CD4-positive, alpha-beta T cell (primary cell): ENCODE results near the gene RNF41. TPM values are rescaled to one million over a fixed set of nuclear protein-coding genes. Genes with fewer than 3 reads are reported as not detected.

Source experiments
- ATAC-seq: fragments of 200-7000 bp; cut with Tn5 transposase; one replicate; pipeline ENCODE4 v1.10.0; 2022; ENCODE audit warnings: mild to moderate bottlenecking; ENCODE audit not compliant: poor library complexity
- CTCF ChIA-PET: fragments of 350-600 bp; sonication (Branson Sonifier 250); formaldehyde crosslinking; loops from one replicate; lab custom pipeline; 2021; ENCODE audit warnings: antibody characterized with exemption, inconsistent platforms; lab: Charles Lee
- POLR2A ChIA-PET: fragments of 350-600 bp; sonication (Branson Sonifier 250); formaldehyde crosslinking; loops from one replicate; lab custom pipeline; 2021; ENCODE audit warnings: antibody characterized with exemption, inconsistent platforms; lab: Charles Lee
- DNase-seq, 14 experiments: peaks; one replicate each; pipeline ENCODE4 v3.0.0-alpha.2; 2013 to 2020; ENCODE audit warnings: mixed read lengths in 2 of 14
- H3K27ac ChIP-seq, 2 donors: one replicate each; pipeline versions ENCODE4 v1.5.1 to v1.7.0; 2013; ENCODE audit warnings: low read length in 2 of 2, low read depth in 1 of 2, mild to moderate bottlenecking in 1 of 2
- H3K27me3 ChIP-seq, 2 experiments: 1 replicate in 1 of 2; 2 replicates in 1 of 2; pipeline versions ENCODE4 v1.6.1 to v1.7.0; 2013; ENCODE audit warnings: low read length in 2 of 2, control low read depth in 1 of 2, mild to moderate bottlenecking in 1 of 2, moderate library complexity in 1 of 2; ENCODE audit not compliant: insufficient read depth in 2 of 2, control insufficient read depth in 1 of 2
- H3K36me3 ChIP-seq: one replicate; pipeline ENCODE4 v1.6.1; 2013; ENCODE audit warnings: low read length, control low read depth; ENCODE audit not compliant: insufficient read depth
- H3K4me1 ChIP-seq: one replicate; pipeline ENCODE4 v1.6.1; 2013; ENCODE audit warnings: low read length, control low read depth; ENCODE audit not compliant: insufficient read depth
- H3K4me3 ChIP-seq: one replicate; pipeline ENCODE4 v1.5.1; 2013; ENCODE audit warnings: mild to moderate bottlenecking, low read length, moderate library complexity
- H3K9me3 ChIP-seq, 2 experiments: 1 replicate in 1 of 2; 2 replicates in 1 of 2; pipeline versions ENCODE4 v1.6.1 to v1.7.0; 2013; ENCODE audit warnings: low read length in 2 of 2, mild to moderate bottlenecking in 2 of 2, control low read depth in 1 of 2, moderate library complexity in 1 of 2; ENCODE audit not compliant: control insufficient read depth in 1 of 2, insufficient read depth in 1 of 2
- H3K27ac Mint-ChIP-seq: one replicate; pipeline ENCODE4 v1.8.0; 2020; ENCODE audit warnings: mixed read lengths
- H3K27me3 Mint-ChIP-seq: one replicate; pipeline ENCODE4 v1.8.0; 2021; ENCODE audit warnings: mixed read lengths
- H3K36me3 Mint-ChIP-seq: one replicate; pipeline ENCODE4 v1.8.0; 2021; ENCODE audit warnings: low read depth, mixed read lengths
- H3K4me1 Mint-ChIP-seq: one replicate; pipeline ENCODE4 v1.8.0; 2021; ENCODE audit warnings: low read depth, mixed read lengths
- H3K4me3 Mint-ChIP-seq: one replicate; pipeline ENCODE4 v1.8.0; 2020; ENCODE audit warnings: mild to moderate bottlenecking, mixed read lengths
- H3K9me3 Mint-ChIP-seq: one replicate; pipeline ENCODE4 v1.8.0; 2020; ENCODE audit warnings: mixed read lengths
- CTCF ChIP-seq: fragments of 200-600 bp; IDR thresholded peaks from one replicate; pipeline ENCODE4 v1.8.0; 2022; ENCODE audit warnings: antibody characterized with exemption, mild to moderate bottlenecking
- intact Hi-C, 2 experiments: fragments of 100-400 bp; cut with DNase I in 1 of 2; cut with micrococcal nuclease in 1 of 2; formaldehyde crosslinking; loops; one replicate each; pipeline versions ENCODE4 v1.15.1 to v1.9.0; 2023 to 2025; cut with DNase I, micrococcal nuclease
- total RNA-seq, 174 experiments: library from RNA in 2 of 174; stranded (reverse) in 2 of 174; gene quantifications; one replicate each; pipeline ENCODE4 v1.2.3 and lab custom pipeline; 2021 to 2026

Gene RNF41
- total RNA-seq, 2 experiments from 2014 or later: 28.0 to 32.4 TPM

DNA sequence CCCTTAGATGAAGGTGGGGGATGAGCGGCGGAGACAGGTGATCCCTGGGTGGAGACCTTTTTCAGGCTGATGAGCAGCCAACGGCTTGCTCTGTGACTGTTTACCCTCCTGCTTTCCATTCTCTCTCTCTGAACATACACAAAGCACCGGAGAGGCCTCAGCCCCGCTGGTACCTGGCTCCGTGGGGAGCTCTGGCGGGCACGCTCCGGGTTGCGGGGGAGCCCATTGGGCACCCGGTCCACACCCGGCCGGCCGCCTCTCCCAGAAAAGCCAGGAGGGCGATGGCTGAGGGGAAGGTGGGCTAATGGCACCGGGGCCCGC, 33.0 kb downstream of the RNF41 start:
- intact Hi-C loops: loop anchor here (1.0 to 5.0 kb wide), 9 partner anchors 28 to 446 kb away; partner anchors contain the start of genes MYL6B (in 2 of the 2), GDF11 (in 1 of the 2) and ZC3H10 (in 1 of the 2)
- Mint-ChIP-seq H3K27me3 (peaks cover 5% of the 10 kb centered on the region), H3K36me3 (peaks cover 62% of the 10 kb centered on the region), H3K4me3 (peak overlapping the region; percentile 96), H3K9me3 (no peaks in the 10 kb centered on the region), H3K27ac (peak overlapping the region; percentile 99), H3K4me1 (peaks cover 46% of the 10 kb centered on the region)
- H3K4me1 ChIP-seq: peaks cover 33% of the 10 kb centered on the region
- peak overlapping the region; percentile 96 for H3K4me3 ChIP-seq
- CTCF ChIA-PET: interaction anchor here (0.7 to 4.7 kb wide), 17 partner anchors 8 to 145 kb away, joined by 3 to 138 read pairs (median 9); partner anchors contain the start of genes ANKRD52, ESYT1, MYL6B and RPL41
- peak in 4 of 14 experiments; percentile 6 to 44 (median 8) for DNase-seq
- peak overlapping the region; percentile 65 to 75 for H3K27ac ChIP-seq
- H3K9me3 ChIP-seq: no peaks in the 10 kb centered on the region
- no peak for TF ChIP-seq CTCF
- peak; percentile 12 for ATAC-seq
- no peaks in the 10 kb centered on the region for H3K27me3 ChIP-seq
- POLR2A ChIA-PET: interaction anchor here (0.6 to 4.1 kb wide), 21 partner anchors 11 to 499 kb away, joined by 3 to 116 read pairs (median 9); partner anchors contain the start of genes ANKRD52, COQ10A, ESYT1 and MYL6
- H3K36me3 ChIP-seq: peaks cover 32% of the 10 kb centered on the region

- no peaks in the 10 kb centered on the region for H3K27me3 ChIP-seq
- TF ChIP-seq CTCF: no peak
- ATAC-seq: no peak
- Mint-ChIP-seq H3K27me3 (peaks cover 5% of the 10 kb centered on the region), H3K4me1 (peaks cover 44% of the 10 kb centered on the region), H3K27ac (peak overlapping the region; percentile 99), H3K36me3 (peaks cover 65% of the 10 kb centered on the region), H3K4me3 (peak overlapping the region; percentile 96), H3K9me3 (no peaks in the 10 kb centered on the region)
- no peaks in the 10 kb centered on the region for H3K9me3 ChIP-seq
- ChIA-PET CTCF (interaction anchor here (0.6 to 4.7 kb wide), 8 partner anchors 13 to 83 kb away, joined by 3 to 138 read pairs (median 20); partner anchors contain the start of genes ESYT1, MYL6B, RPL41 and ZC3H10), POLR2A (interaction anchor here (0.7 to 4.1 kb wide), 16 partner anchors 12 to 450 kb away, joined by 3 to 116 read pairs (median 10); partner anchors contain the start of genes COQ10A, ESYT1, MYL6 and MYL6B)
- peak overlapping the region; percentile 96 for H3K4me3 ChIP-seq
- peak in 3 of 14 experiments; percentile 19 to 37 (median 25) for DNase-seq
- peaks cover 37% of the 10 kb centered on the region for H3K36me3 ChIP-seq
- intact Hi-C loops: loop anchor here (1.0 to 5.0 kb wide), 9 partner anchors 27 to 446 kb away; partner anchors contain the start of genes MYL6B (in 2 of the 2), GDF11 (in 1 of the 2) and ZC3H10 (in 1 of the 2)
- peak overlapping the region; percentile 65 to 75 for H3K27ac ChIP-seq
- H3K4me1 ChIP-seq: peaks cover 33% of the 10 kb centered on the region
These were observed 33.5 kb downstream of the RNF41 start for GRCh38 chr12:56188131-56188777.

DNA sequence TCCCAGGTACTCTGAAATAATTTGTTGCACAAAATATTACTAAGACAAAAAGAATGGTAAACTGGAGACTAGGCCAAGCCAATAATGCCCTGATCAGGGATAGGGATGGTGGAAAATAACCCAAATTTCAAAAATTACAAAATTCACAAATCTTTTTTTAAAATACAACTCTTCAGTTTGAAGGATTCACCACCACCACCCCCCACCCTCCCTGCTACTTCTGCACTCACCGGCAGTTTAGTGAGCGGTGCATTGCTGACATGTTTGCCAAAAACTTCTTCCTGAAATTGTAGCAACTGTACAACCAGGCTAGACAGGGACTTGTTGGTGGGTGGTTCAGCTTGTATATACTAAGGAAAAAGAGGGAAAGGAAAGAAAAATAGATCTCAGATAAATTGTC, 34.8 kb downstream of the RNF41 start:
- H3K4me3 Mint-ChIP-seq: peak overlapping the region; percentile 70
- CTCF ChIA-PET: interaction anchor here (3.9 to 4.7 kb wide), 2 partner anchors 26 to 60 kb away, joined by 42 to 138 read pairs; partner anchors contain the start of gene ESYT1
- no peak for TF ChIP-seq CTCF
- peak overlapping the region; percentile 99 for H3K27ac Mint-ChIP-seq
- peaks cover 35% of the 10 kb centered on the region for H3K4me1 Mint-ChIP-seq
- peaks cover 74% of the 10 kb centered on the region for H3K36me3 Mint-ChIP-seq
- H3K4me1 ChIP-seq: peaks cover 33% of the 10 kb centered on the region
- H3K9me3 Mint-ChIP-seq: no peaks in the 10 kb centered on the region
- peaks cover 48% of the 10 kb centered on the region for H3K36me3 ChIP-seq
- H3K9me3 ChIP-seq: no peaks in the 10 kb centered on the region
- DNase-seq: no peak
- intact Hi-C loops: loop anchor here in 1 of 2 experiments (5.0 kb wide), 2 partner anchors 35 to 445 kb away; partner anchors contain the start of genes GDF11 and MYL6B
- no peak for ATAC-seq
- POLR2A ChIA-PET: interaction anchor here (4.1 kb wide), 1 partner anchor 59 kb away, joined by 113 read pairs; the partner anchor contains the start of gene ESYT1
- H3K27me3 Mint-ChIP-seq: peaks cover 5% of the 10 kb centered on the region
- no peaks in the 10 kb centered on the region for H3K27me3 ChIP-seq
- no peak overlapping the region for H3K4me3 ChIP-seq
- no peak overlapping the region for H3K27ac ChIP-seq
